Stimulated activated CD4-positive, alpha-beta T cell treated with anti-CD3 and anti-CD28 coated beads, Interleukin-4, amount 100 ng/mL, for 1 hour (primary cell): ENCODE measurements around the gene WFDC13.
"Not testable (repeated sequence)": the region's sequence is repeated elsewhere in the genome, so short reads cannot be mapped to it uniquely, and the experiment has no call there.

Experiments used
- DNase-seq: peaks from one replicate; pipeline ENCODE4 v3.0.0-alpha.2; 2020

WFDC13 gene, protein sequence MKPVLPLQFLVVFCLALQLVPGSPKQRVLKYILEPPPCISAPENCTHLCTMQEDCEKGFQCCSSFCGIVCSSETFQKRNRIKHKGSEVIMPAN

GRCh38 chr20:45701873-45702272 lies at the start of gene WFDC13:
Gene WFDC13 (plus strand): TSS chr20:45702038. CDS start chr20:45702124, 86 bp downstream.
- DNase-seq: no peak

DNA sequence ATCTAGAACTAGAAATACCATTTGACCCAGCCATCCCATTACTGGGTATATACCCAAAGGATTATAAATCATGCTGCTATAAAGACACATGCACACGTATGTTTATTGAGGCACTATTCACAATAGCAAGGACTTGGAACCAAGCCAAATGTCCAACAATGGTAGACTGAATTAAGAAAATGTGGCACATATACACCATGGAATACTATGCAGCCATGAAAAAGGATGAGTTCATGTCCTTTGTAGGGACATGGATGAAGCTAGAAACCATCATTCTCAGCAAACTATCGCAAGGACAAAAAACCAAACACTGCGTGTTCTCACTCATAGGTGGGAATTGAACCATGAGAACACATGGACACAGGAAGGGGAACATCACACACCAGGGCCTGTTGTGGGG lies 44.8 kb upstream of the WFDC13 start:
- DNase-seq: not testable (repeated sequence)

DNA sequence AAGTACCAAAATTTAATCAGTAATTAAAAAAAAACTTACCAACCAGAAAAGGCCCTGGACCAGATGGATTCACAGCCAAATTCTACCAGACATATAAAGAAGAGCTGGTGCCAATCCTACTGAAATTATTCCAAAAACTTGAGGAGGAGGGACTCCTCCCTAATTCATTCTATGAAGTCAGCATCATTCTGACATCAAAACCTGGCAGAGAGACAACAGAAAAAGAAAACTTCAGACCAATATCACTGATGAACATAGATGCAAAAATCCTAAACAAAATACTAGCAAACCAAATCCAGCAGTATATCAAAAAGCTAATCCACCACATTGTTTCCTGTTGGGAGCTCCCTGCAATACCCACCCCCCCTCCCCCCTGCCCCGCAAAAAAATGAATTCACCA lies 31.7 kb upstream of the WFDC13 start, which contains the start of gene WFDC11:
Gene WFDC11, minus strand, starts transcription at position 101 of the 400 bp plus-strand sequence. CDS start 19,639 bp downstream, outside the sequence.
- DNase-seq: no peak

- no peak for DNase-seq
These were observed 29.1 kb upstream of the WFDC13 start for GRCh38 chr20:45672765-45673164.

GRCh38 chr20:45679650-45680049 lies 22.2 kb upstream of the WFDC13 start:
- DNase-seq: no peak

- DNase-seq: no peak
These were observed 15.9 kb upstream of the WFDC13 start for GRCh38 chr20:45685896-45686295.

- DNase-seq: not testable (repeated sequence)
These were observed 8.5 kb upstream of the WFDC13 start for GRCh38 chr20:45693346-45693745.

DNA sequence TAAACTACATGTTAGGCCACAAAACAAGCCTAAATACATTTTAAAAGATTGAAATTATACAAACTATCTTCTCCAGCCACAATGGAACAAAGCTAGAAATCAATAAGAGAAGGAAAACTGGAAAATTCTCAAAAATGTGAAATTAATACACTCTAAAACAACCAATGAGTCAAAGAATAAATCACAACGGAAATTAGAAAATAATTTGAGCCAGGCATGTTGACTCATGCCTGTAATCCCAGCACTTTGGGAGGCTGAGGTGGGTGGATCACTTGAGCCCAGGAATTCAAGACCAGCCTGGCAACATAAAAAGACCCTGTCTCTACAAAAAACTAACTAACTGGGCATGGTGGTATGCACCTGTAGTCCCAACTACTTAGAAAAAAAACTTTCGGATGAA lies 6.3 kb upstream of the WFDC13 start:
- no peak for DNase-seq

GRCh38 chr20:45701104-45701503 lies 734 bp upstream of the WFDC13 start:
- no peak for DNase-seq

DNA sequence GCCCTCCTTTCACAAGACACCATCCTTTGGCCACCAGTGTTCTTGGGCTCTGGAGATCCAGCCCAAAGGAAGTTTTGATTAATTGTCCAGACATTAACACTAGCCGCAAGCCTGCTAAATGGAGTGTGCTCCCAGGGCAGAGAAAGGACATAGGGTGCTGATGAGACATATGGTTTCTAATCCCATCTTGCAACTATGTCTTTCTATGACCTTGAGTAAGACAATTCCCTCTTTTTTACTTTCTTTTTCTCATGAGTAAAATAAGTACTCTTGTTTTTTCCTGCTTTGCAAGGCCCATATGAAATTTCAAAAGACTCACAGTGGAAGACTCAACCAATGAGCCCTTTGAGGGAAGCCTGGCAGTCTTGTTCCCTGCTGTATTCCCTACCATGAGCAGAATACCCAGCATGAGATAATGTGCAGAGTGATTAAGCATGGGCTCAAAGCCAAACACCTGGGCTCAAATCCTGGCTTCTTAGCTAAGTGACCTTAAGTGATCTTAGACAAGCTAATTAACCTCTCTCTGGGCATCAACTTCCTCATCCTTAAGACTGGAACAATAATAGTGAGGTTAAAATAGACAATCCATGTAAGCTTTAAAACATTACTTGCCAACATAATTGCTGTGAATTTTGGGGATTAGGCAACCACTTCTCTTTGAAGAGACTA lies 3.3 kb downstream of the WFDC13 start, which contains the start of gene WFDC10B:
Gene WFDC10B, minus strand, starts transcription at position 51 of the 669 bp plus-strand sequence. CDS start 19,027 bp downstream, outside the sequence.
- no peak for DNase-seq

- DNase-seq: not testable (repeated sequence)
These were observed 14.4 kb downstream of the WFDC13 start for GRCh38 chr20:45716141-45716688.

- no peak for DNase-seq
These were observed 20.2 kb downstream of the WFDC13 start, which contains the start of gene SPINT4 for GRCh38 chr20:45722047-45722446. Gene SPINT4 (plus strand): TSS chr20:45722347. CDS start chr20:45722368, 21 bp downstream.

DNA sequence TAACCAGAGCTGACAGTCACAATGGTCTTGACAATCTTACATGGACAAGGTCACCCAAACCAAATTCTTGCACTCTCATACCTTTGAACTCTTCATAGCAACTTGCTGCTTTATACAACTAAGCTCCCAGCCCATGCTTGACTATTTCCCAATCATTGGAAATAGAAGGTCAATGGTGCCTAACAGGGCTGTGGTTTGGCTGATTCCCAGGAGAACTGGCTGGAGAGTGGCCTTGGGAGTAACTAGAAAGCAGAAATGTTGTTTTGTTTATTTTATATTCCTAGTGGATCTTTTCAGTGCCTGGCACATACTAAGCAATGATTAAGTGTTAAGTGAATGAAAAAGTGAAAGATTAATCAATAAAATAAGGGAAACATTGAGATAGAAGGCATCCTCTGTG lies 23.3 kb downstream of the WFDC13 start:
- DNase-seq: no peak

DNA sequence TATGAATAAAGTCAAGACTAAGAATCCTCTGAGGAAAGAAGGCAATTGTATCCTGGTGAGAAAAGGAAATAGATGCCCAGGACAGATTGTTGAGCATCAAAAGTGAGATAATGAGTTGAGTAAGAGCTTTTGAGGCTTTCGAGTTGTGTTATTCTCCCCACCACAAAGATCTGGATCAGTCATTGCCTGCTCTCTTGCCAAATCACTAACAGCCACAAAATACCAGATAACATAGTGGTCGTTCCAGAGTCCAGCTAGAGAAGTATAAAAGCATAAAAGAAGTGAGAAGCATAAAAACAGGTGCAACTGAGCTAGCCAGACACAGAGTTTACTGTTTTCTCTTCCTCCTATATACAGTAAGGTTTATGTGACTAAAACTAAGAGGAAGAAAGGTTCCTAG lies 25.2 kb downstream of the WFDC13 start:
- no peak for DNase-seq

DNA sequence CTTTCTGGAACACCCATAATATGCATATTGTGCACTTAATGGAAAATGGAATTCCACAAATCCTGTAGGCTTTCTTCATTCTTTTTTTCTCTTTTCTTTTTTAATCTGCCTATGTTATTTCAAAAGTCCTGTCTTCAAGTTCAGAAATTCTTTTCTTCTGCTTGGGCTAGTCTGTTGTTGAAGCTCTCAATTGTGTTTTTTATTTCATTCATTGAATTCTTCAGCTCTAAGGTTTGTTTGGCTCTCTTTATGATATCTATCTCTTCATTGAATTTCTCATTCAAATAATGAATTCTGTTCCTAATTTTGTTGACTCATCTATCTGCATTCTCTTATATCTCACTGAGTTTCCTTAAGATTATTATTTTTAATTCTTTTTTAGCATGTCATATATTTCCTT lies 30.4 kb downstream of the WFDC13 start:
- no peak for DNase-seq

- no peak for DNase-seq
These were observed 33.7 kb downstream of the WFDC13 start for GRCh38 chr20:45735552-45735951.

- no peak for DNase-seq
These were observed 34.1 kb downstream of the WFDC13 start for GRCh38 chr20:45735988-45736387.

DNA sequence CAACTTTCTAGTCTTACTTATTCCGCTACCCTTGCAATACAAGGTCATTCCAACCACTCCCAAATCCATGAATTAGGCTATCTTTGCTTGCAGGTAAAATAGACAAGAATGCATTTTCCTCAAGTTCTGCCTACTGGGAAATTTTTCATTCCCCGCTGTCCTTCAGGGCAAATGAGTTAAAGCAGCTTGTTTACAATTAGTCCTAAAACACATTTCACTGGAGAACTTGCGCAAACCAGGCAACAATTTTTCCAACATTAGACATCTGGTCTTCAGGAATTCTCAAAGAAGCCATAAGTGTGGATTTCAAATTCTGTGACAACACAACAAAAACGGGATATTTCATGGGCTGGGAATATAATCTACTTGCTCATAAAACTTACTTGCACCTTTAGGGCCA lies 40.8 kb downstream of the WFDC13 start:
- DNase-seq: no peak

DNA sequence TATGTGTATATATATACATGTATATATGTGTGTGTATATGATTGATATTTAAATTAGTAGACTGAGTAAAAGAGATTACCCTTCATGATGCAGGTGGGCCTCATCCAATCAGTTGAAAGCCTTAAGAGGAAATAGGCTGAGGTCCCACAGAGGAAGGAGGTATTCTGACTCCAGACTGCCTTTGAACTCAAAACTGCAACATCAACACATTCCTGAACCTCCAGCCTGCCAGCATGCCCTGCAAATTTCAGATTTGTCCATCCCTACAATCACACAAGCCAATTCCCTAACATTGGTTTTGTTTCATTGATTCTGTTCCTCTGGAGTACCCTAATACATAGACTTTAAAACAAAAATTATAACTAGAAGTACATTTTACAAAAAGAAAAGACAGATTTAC lies 43.2 kb downstream of the WFDC13 start:
- DNase-seq: no peak

DNA sequence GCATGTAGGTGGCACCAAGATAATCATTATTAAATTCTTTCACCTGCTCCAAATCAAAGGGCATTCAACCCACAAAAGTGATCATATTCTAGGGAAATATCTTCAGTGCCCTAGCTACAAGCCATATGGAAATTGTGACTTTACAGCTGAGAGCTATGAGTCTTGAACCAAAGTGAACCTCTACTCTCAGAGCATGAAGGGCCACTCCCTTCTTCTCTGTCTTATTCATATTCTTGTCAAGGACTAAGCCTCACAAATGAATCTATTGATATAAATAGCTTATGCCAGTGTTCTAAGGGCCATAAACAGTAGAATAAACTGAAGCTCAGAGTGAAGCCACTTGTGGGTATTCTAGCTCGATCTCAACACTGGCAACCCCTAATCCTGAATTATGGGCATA lies 49.9 kb downstream of the WFDC13 start:
- no peak for DNase-seq

DNA sequence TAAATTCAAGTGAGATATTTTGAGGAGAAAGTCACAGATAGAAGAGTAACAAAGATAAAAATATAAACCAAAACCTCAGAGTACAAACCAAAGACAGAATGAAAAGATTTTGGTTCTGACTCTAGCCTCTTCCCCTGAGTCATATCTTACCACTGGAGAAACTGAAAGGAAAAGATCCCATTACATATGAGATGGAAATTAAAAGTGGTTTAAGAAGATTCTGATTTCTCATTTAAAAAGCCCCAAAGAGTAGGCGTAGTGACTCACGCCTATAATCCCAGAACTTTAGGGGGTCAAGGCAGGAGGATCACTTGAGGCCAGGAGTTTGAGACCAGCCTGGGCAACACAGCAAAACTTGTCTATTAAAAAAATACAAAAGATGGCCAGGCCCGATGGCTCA lies 50.9 kb downstream of the WFDC13 start:
- DNase-seq: no peak

- no peak for DNase-seq
These were observed 56.3 kb downstream of the WFDC13 start for GRCh38 chr20:45758096-45758495.
